ENCODE data around the gene PLCG1. TPM values are rescaled to one million over a fixed set of nuclear protein-coding genes. Genes with fewer than 3 reads are reported as not detected.

Gene PLCG1
- total RNA-seq, 1 experiment from 2014 or later: 196 TPM

DNA sequence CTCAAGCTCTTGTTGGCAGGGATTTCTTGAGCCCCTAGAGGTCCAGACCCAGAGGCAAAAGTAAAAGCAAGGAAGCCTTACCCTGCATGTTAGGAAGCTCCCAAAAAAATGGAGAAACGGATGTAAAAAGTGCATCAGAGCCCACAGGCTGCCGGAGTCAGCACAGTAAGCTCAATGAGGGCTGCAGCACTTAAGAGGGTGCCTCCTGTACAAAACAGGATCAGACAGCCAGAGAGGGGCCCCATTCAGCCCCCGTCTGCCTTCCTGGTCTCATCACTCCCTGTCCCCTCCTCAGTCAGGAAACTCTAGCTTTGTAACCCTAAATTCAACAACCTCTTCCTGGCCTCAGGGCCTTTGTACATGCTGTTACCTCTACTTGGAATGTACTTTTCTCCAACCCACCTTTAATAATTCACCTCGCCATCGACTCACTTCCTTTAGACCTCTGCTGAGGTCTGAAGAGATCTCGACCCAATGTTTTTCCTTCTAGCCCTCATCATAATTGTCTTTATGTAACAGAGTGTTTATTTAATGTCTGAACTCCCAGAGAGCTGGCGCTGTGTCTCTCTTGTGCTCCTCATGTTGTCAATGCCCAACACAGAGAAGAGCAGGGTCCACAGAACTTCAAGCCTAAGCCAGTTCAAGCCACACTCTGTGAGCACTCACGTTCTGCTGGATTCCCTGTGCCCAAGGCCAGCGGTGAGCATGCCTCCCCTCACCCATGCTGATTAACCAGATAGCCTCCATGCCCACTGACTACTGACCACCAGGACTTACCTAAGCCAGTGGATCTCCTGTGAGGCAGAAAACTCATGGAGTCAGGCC is 2.8 kb upstream of the PLCG1 start:
- H3K27ac ChIP-seq: no peak overlapping the region
- peaks cover 6% of the 10 kb centered on the region; the same call in 1 of the 2 replicates for H3K36me3 ChIP-seq
- no peak for DNase-seq
- no peaks in the 10 kb centered on the region for H3K9me3 ChIP-seq (replicated peaks)
- H3K27me3 ChIP-seq: no peaks in the 10 kb centered on the region
- H3K4me1 ChIP-seq: peaks cover 16% of the 10 kb centered on the region
- no peak overlapping the region for H3K4me3 ChIP-seq

DNA sequence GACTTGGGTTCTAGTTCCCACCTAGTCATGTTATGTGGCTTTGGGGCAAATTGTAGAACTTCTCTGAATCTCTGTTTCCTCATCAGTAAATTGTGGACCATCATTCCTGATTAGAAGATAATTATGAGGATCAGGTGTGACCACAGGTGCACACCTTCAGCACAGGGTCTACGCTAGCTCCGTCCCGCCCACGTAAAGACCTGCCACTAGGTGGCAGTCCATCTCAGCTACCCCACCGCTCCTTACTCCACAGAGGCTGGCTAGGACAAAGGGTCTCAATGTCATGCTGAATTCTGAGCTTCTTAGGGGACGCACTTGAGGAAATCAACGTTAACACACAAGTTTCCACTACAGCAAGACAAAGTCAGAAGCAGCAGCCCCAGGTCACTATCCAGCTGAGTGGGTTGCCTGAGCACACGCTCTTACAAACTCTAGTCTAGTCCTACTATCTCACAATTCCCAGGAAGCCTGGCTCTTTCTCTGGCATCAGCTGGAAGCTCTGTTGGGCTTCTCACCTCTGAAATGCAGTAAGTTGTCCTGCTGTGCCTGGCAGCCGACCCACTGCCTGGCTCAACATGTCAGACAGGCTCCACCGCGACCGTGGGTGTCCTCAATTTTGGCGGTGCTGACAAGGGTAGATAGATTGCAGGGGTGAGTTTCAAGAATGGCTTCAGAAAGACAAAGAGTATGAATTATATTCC is 2.0 kb upstream of the PLCG1 start:
- peaks cover 2% of the 10 kb centered on the region; the same call in 1 of the 2 replicates for H3K36me3 ChIP-seq
- no peak overlapping the region for H3K27ac ChIP-seq
- H3K4me1 ChIP-seq: peaks cover 17% of the 10 kb centered on the region
- H3K9me3 ChIP-seq (replicated peaks): no peaks in the 10 kb centered on the region
- H3K27me3 ChIP-seq: no peaks in the 10 kb centered on the region
- H3K4me3 ChIP-seq: no peak overlapping the region
- peak; percentile 66 to 83 for DNase-seq

DNA sequence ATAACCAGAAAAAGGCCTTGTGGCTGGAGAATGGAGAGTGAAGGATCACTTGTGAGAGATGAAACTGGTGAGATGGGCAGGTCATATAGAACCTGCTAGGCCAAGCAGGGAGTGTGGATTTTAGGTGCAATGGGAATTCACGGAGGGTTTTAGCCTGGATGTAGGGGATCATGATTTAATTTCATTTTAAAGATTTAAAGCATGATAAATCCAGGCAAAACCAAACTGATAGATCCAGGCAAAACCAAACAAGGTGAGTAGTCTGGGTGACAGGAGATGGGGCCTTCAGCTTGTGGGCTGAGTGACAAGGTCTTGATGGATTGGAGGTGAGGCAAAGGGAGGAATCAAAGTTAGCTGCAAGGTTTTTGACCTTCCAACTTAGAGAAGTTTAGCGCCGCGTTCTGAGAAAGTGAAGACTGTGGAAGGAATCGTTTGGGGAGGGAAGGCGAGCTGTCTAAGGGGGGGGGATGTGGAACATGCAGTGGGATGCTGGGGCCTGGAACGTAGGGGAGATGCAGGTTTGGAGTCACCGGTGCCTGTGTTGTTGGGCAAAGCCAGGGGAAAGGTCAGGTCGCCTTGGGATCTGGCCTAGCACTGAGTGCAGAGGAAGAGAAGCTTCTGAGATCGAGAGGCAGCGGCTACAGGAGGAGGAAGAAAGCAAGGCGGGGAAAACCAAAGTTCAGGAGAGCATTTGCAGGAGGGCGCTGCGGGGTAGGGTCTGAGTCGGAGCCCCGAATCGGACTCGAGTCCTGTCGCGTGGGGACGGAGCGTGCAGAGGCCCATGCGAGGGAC is 1.3 kb upstream of the PLCG1 start:
- Histone ChIP-seq H3K36me3 (no peaks in the 10 kb centered on the region; the same call in 1 of the 2 replicates), H3K4me1 (peaks cover 24% of the 10 kb centered on the region), H3K27ac (peak overlapping the region; percentile 81), H3K4me3 (peak overlapping the region; percentile 94), H3K9me3 (replicated peaks) (no peaks in the 10 kb centered on the region), H3K27me3 (no peaks in the 10 kb centered on the region)
- DNase-seq: no peak

DNA sequence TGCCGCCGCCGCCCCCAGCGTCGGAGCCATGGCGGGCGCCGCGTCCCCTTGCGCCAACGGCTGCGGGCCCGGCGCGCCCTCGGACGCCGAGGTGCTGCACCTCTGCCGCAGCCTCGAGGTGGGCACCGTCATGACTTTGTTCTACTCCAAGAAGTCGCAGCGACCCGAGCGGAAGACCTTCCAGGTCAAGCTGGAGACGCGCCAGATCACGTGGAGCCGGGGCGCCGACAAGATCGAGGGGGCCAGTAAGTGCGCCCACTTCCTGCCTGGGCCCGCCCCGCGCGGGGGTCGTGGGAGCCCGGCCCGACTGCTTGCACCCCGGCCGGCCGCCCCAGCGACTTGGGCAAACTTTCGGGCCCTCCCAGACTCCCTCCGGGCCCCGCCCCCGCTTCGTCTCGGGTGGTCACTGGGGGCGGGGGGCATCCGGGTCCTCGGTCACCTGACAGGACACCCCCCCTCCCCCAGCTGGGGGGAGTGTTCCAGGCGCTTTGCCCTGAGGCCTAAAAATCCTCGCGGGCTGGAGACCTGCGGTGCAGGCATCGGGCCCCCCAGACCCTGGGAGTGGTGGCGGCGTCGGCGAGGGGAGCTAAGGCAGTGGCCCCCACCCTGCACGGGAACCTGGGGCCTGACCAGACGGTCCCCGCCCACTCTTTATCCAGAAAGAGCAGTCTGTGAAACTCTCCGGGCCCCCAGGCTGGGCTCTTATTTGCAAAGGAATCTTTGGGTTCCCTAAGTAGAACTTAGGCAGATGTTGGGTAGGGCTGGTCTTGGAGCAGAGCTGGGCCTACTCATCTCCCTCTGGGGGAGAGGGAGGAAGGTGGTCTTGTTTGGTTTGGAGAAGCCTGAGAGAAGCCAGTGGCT is 501 bp downstream of the PLCG1 start:
- Histone ChIP-seq H3K4me3 (peak overlapping the region; percentile 94), H3K4me1 (peaks cover 38% of the 10 kb centered on the region), H3K9me3 (replicated peaks) (no peaks in the 10 kb centered on the region), H3K27me3 (no peaks in the 10 kb centered on the region), H3K36me3 (no peaks in the 10 kb centered on the region; the same call in 1 of the 2 replicates), H3K27ac (peak overlapping the region; percentile 81)
- DNase-seq: peak; percentile 95 to 96

DNA sequence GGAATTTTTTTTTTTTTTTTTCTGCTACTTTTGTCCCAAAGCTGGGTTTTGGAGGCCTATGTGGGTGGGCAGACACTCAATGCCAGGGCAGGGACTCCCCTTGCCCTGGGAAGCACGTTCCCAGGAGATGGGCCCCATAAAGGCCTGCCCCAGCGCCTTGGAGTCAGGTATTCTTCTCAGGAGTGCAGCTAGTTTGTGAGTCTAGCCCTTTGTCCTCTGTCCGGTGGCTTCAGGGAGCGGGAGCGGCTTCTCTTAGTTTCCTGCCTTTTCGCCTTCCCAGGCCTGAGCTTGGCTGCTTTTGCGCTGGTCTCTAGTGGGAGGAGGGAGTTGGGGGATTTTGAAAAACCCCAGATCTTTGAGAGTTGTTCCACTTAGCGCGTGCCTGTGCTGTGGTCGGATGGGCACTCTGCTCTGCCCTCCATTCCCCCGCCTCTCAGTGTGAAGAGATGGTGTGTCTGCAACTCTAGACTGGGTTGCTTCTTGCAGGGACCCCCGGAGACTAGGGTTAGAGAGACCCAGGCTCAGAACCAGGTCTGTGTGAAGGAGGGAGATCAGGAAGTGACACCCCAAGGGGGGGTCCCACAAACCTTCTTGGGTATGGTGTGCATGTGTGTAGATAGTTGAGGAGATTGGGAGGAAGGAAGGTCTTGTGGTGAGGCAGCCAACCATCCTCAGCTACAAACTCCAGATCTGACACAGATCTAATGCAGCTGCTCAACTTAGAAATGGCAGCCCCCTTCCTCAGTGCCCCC is 1.3 kb downstream of the PLCG1 start:
- H3K36me3 ChIP-seq: no peaks in the 10 kb centered on the region; the same call in none of the 2 replicates
- peak overlapping the region; percentile 94 for H3K4me3 ChIP-seq
- peak; percentile 43 to 57 for DNase-seq
- H3K4me1 ChIP-seq: peaks cover 38% of the 10 kb centered on the region
- H3K27ac ChIP-seq: peak overlapping the region; percentile 81
- H3K9me3 ChIP-seq (replicated peaks): no peaks in the 10 kb centered on the region
- H3K27me3 ChIP-seq: no peaks in the 10 kb centered on the region

DNA sequence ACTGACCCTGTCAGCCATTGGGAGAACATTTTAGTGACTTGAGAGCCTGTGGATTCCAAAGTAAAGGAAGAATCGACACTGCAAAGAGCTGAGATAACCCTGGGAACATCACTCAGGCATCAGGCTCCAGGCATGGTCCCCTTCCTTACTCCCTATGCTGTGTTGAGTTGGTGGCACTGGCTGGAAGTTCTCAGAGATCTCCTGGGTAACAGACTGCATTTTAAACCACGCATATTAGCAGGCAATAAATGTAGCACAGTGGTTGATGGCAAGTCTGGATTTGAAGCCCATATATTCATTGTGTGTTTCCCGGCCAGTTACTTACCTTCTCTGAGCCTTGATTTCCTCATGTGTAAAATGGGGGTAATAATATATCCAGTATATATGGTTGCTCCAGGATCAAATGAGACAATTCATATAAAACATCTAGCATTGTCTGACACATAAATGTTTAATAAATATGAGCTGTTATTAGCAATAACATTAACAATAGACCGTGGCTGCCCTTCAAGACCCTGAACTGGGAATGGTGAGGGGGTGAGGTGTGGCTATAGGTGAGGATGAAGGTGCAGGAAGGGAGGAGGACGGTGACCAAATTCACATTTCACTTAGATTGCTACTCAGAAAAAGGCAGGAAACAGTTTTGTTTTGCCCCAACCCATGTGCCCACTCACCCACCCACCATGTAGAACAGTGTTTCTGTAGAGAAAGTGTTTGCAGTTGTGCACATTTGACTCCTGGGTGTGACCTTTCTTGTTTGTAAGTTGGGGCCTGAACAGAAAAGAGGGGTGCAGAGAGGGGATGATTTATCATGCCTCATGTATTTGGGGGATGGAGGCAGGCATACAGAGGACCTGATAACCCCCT is 2.1 kb downstream of the PLCG1 start:
- Histone ChIP-seq H3K9me3 (replicated peaks) (no peaks in the 10 kb centered on the region), H3K36me3 (peaks cover 6% of the 10 kb centered on the region), H3K4me3 (peak overlapping the region; percentile 94), H3K27me3 (no peaks in the 10 kb centered on the region), H3K4me1 (peaks cover 33% of the 10 kb centered on the region), H3K27ac (no peak overlapping the region)
- DNase-seq: no peak

DNA sequence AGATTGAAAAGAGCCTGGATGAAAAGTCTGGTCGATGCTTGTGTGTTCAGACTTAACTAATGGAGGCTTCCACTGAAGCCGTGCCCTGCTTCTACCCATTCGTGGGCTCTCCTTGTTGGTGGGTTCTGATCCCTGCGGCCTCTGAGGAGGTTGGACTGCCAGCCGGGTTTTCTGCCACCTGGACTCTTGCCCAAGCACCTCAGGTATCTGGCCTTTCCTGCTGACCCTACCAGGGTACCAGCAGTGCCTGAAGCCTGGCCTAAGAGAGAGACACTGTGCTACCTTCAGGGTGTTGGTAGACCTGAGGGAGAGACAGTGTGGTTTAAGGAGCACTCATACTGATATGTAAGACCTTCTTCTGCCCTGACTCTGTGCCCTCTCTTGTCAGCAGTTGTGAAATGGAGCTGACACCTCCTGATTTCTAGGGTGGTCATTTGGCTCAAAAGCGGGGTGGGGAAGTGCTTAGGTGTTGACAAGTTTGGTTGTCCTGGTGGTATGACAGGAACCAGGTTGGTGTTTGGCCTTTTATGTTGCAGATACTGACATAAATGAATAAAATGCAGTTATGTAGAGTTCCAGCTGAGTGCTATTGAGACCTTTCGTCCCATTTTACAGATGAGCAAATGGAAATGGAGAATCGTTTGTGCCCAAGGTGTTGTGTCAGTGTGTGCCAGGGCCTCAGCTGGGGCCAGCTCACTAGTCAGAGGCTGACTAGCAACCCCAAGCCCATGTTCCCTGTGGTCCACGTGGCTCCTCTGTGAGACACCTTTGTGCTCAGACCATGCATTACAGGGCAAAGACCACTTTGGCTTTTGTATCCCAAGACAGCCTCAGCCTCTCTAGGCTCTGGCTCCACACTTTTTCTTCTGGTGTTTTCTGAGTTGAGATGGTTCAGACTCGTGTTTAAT is 3.1 kb downstream of the PLCG1 start:
- no peaks in the 10 kb centered on the region for H3K9me3 ChIP-seq (replicated peaks)
- no peak for DNase-seq
- H3K27ac ChIP-seq: peak overlapping the region; percentile 3
- H3K27me3 ChIP-seq: no peaks in the 10 kb centered on the region
- H3K4me1 ChIP-seq: peaks cover 31% of the 10 kb centered on the region
- peaks cover 12% of the 10 kb centered on the region for H3K36me3 ChIP-seq
- H3K4me3 ChIP-seq: no peak overlapping the region

DNA sequence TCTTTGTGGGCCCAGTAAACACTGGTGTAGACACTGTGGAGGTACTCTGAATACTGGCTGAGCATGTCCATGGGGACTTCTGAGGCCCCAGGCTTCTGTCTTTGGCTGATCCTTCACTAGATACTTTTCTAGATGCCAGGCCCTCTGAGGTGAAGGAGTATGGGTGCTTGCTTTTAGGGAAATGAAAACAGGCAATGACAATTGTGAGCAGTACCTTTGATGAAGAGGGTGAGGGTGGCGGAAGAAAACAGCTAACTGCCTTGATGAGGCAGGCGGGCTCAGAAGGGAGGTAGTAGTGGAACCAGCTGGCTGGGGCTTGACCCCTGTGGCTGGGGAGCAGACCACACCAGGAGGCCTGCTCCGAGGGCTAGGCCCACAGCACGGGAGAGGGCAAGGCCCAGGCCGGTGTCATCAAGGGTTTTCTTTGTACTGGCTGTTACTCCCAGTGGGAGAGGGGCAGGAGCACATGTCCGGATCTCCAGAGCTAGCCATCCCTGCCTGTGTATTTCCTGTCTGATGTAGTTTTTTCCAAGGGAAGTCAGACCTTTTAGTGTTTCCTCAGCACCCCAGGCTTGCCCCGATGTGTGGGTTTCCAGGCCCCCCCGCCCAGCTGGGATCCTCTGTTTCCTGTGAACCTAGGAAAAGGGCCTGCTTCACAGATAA is 3.9 kb downstream of the PLCG1 start:
- Histone ChIP-seq H3K9me3 (replicated peaks) (no peaks in the 10 kb centered on the region), H3K4me3 (no peak overlapping the region), H3K27me3 (no peaks in the 10 kb centered on the region), H3K36me3 (peaks cover 12% of the 10 kb centered on the region), H3K4me1 (peaks cover 27% of the 10 kb centered on the region), H3K27ac (peak overlapping the region; percentile 3)
- DNase-seq: peak; percentile 92 to 94

DNA sequence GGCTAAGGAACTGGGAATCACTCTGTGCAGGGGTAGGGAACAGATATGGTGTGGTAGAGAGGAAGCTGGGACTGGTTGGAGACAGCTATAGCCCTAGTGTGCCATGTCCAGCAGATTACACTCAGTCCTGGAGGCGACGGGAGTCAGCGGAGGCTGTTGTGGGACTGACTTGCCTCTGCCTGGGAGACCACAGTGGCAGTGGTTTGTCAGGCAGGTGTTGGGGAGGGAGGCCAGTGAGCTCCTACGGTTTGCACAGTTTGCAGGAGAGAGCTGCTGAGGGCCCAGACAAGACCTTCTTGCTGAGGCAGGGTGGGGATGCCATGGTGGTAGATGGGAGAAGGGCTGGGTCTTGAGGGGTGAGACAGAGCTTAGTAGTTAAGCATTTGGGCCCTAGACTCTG is 4.9 kb downstream of the PLCG1 start:
- Histone ChIP-seq H3K27ac (no peak overlapping the region), H3K9me3 (replicated peaks) (no peaks in the 10 kb centered on the region), H3K4me3 (no peak overlapping the region), H3K36me3 (peaks cover 15% of the 10 kb centered on the region), H3K27me3 (no peaks in the 10 kb centered on the region), H3K4me1 (peaks cover 27% of the 10 kb centered on the region)
- no peak for DNase-seq

DNA sequence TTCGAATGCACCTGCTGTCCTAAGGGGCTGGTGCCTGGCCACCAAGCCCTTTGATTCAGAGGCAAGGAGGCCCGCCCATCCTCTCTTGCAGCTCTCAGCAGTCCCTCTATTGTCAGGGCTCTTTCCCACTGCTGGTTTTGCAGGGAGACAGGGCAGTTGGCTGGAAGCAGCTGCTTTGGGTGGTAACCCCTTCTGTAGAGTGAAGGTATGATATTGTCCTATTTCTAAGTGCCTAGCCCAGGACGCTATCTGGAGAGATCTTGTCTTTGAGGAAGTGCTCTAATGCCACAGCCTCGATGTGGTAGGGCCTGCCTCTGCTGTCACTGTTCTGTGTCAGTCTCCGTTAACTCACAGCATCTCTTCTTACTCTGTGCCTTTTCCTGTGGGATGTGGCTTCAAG is 5.6 kb downstream of the PLCG1 start:
- no peak for DNase-seq
- Histone ChIP-seq H3K4me1 (peaks cover 27% of the 10 kb centered on the region), H3K27ac (no peak overlapping the region), H3K9me3 (replicated peaks) (no peaks in the 10 kb centered on the region), H3K4me3 (no peak overlapping the region), H3K27me3 (no peaks in the 10 kb centered on the region), H3K36me3 (peaks cover 17% of the 10 kb centered on the region)

DNA sequence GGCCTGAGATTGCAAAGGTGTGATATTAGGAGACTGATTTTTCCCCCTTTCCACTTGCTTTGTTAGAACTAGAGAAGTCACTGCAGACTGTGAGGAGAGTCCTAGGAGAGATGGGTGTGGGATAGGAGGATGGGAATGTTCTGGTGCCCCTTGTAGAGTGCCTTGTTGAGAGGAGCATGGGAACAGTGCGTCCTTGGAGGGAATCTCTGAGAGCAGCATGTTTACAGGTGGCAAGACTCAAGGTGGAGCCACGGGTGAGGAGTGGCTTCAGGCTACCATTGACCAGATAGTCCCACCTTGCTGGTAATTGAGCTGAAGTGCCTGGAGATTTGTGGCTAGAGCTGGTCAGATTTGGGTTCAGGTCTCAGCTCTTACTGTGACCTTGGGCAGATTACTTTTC is 6.0 kb downstream of the PLCG1 start:
- H3K4me3 ChIP-seq: no peak overlapping the region
- peaks cover 27% of the 10 kb centered on the region for H3K4me1 ChIP-seq
- no peak for DNase-seq
- no peaks in the 10 kb centered on the region for H3K27me3 ChIP-seq
- H3K9me3 ChIP-seq (replicated peaks): no peaks in the 10 kb centered on the region
- peaks cover 19% of the 10 kb centered on the region for H3K36me3 ChIP-seq
- H3K27ac ChIP-seq: no peak overlapping the region

DNA sequence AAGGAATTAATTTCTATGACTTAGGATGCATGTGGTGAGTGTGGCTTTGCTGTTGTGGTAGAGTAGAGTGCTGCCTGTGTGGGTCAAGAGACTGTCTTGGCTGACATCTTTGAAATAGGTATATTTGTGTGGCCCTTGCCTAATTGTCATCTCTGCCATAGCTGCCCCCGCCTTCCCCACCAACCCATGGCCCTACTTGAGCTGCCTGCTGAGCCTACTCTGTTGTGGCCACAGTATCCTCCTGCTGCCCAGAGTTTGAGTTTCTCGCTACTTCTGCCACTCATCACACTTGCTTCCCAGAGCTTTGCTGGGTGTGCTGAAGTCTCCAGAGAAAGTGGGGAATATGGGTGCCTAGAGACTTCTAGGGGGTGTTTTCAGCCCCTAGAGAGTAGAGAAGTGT is 8.0 kb downstream of the PLCG1 start:
- no peak overlapping the region for H3K27ac ChIP-seq
- no peaks in the 10 kb centered on the region for H3K9me3 ChIP-seq (replicated peaks)
- H3K27me3 ChIP-seq: no peaks in the 10 kb centered on the region
- H3K36me3 ChIP-seq: peaks cover 28% of the 10 kb centered on the region
- H3K4me3 ChIP-seq: no peak overlapping the region
- peaks cover 22% of the 10 kb centered on the region for H3K4me1 ChIP-seq
- DNase-seq: no peak
